Ovary (tissue), 9 donors: ENCODE results near the gene CFAP97D2. TPM values are rescaled to one million over a fixed set of nuclear protein-coding genes. Genes with fewer than 3 reads are reported as not detected.

Source experiments
- DNase-seq, 5 donors: peaks; one replicate each; pipeline ENCODE4 v3.0.0-alpha.2; 2019 to 2020
- H3K27ac ChIP-seq, 2 donors: fragments of 200-600 bp; one replicate each; pipeline versions ENCODE4 v1.5.1 to v1.8.0; 2019 to 2022
- H3K27me3 ChIP-seq: fragments of 200-600 bp; one replicate; pipeline ENCODE4 v1.8.0; 2022
- H3K36me3 ChIP-seq: fragments of 200-600 bp; sonication (generic); one replicate; pipeline ENCODE4 v1.5.1; 2019
- H3K4me1 ChIP-seq: one replicate; pipeline ENCODE4 v1.8.1; 2013; ENCODE audit warnings: mild to moderate bottlenecking, moderate library complexity; ENCODE audit not compliant: insufficient read depth
- H3K4me3 ChIP-seq: fragments of 200-600 bp; sonication (generic); one replicate; pipeline ENCODE4 v1.5.1; 2017
- H3K9me3 ChIP-seq, 2 donors: fragments of 200-600 bp in 1 of 2; sonication (generic) in 1 of 2; one replicate each; pipeline versions ENCODE4 v1.5.1 to v1.8.1; 2013 to 2019; ENCODE audit warnings: mild to moderate bottlenecking in 1 of 2, moderate library complexity in 1 of 2
- EP300 ChIP-seq: sonication (generic); formaldehyde crosslinking; IDR thresholded peaks from one replicate; pipeline ENCODE4 v1.6.1; 2017; ENCODE audit warnings: antibody characterized with exemption
- POLR2A ChIP-seq: fragments of 450-650 bp; IDR thresholded peaks from one replicate; pipeline ENCODE4 v1.6.1; 2017; ENCODE audit warnings: antibody characterized with exemption, mild to moderate bottlenecking, moderate library complexity
- WGBS, 3 donors: extraction: QIAGEN DNeasy Blood & Tissue Kit in 1 of 3; methylation state at CpG; one replicate each; pipeline versions ENCODE4 v1.1.5 to v1.1.7; 2013 to 2017; 5-methylcytosine and 5-hydroxymethylcytosine counted together
- intact Hi-C, 4 donors: fragments of 100-400 bp; cut with DNase I; formaldehyde crosslinking; loops; one replicate each; pipeline versions ENCODE4 v1.11.0 to v1.15.1; 2022 to 2023
- microRNA-seq, 3 donors: library from miRNA; unstranded; fragments of <30 nt; microRNA quantifications; one replicate each; pipeline versions ENCODE4 to v1.2.0, GENCODE V29; 2019 to 2020
- polyA plus RNA-seq, 2 donors: library from polyadenylated mRNA; stranded (reverse); fragments of 200-250 nt in 1 of 2; fragments of 350-450 nt in 1 of 2; fragmentation: Illumina TruSeq in 1 of 2; extraction: RNeasy Lipid Tissue Mini Kit (QIAGEN cat#74804) in 1 of 2; gene quantifications; one replicate each; pipeline ENCODE4 v1.2.3, GENCODE V29; 2013 to 2014
- small RNA-seq: library from RNA; depleted of rRNA; stranded (forward); fragments of <200 nt; gene quantifications from one replicate; pipeline ENCODE3, GENCODE V24; 2016
- total RNA-seq, 7 donors: library from RNA; depleted of rRNA in 2 of 7; stranded (reverse); fragments of >200 nt in 2 of 7; fragmentation: NEBNext Ultra II Directional in 3 of 7; extraction: Animal tissue kit (Norgen Biotek cat#: 25700) in 3 of 7; gene quantifications; one replicate each; pipeline versions ENCODE4 v1.1.0 to v1.2.4, GENCODE V29; 2016 to 2023
- TF ChIP-seq, protein P1 (sequence below), 3 donors: fragments of 450-650 bp in 2 of 3; fragments of 200-600 bp in 1 of 3; IDR thresholded peaks; one replicate each; pipeline versions ENCODE4 v1.5.1 to v1.8.0; 2016 to 2022; ENCODE audit warnings: antibody characterized with exemption in 3 of 3, mild to moderate bottlenecking in 1 of 3
- donor health status: DM: no; HTN: no; CAD: no; lungs with moderate emphysema.
- donor health status: DM: no; HTN: no; CAD: no.
- donor health status: Bipolar disorder and iron deficiency.
- donor health status: DM: yes; HTN: yes; CAD: no.
- donor health status: DM: no; HTN: no; CAD: no.
- donor health status: DM: yes; HTN: yes; CAD: no.

The CFAP97D2 gene
- total and polyA plus RNA-seq, 9 donors, result 0.28 to 5.2 (median 3.1) TPM; not detected in 6

DNA sequence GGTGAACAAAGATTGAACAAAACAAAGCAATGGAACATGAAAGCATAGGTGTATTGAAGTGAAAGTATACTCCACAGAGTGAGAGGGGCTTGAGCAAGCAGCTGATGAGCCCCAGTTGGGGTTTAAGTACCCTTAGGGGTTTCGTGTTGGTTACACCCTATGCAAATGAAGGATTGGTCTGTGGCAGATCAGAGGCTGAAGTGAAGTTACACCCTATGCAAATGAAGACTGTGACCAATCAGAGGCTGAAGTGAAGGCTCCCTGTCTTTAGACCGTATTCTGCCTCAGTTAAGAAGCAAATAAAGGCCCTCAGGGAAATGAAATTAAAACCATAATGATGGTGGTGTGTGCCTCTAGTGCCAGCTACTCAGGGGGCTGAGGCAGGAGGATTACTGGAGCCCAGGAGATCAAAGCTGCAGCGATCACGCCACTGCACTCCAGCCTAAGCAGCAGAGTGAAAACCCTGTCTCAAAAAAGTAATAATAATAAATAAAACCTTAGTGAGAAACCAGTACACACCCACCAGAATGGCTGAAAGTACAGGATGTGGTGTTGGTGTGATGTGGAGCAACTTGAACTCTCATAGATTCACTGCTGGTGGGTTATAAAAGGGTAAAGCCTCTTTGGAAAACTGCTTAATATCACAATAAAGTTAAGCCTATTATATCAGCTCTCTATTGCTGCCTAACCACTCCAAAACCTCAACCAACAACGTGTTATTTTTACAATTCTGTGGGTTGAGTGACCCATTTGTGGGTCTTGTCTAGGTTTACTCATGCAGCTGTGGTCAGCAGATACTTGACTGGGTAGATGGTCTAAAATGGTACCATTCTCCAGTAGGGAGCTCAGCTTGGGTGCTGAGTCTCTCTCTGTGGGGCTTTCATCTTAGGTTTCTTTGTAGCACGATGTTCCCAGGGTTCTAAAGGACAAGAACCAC, 89.6 kb downstream of the CFAP97D2 start:
- 90 to 97% (median 95%) methylated on average over 6 of the region's 6 CpGs for WGBS, 3 donors
- intact Hi-C loops, result no loop called here
- TF ChIP-seq, protein P1, sequence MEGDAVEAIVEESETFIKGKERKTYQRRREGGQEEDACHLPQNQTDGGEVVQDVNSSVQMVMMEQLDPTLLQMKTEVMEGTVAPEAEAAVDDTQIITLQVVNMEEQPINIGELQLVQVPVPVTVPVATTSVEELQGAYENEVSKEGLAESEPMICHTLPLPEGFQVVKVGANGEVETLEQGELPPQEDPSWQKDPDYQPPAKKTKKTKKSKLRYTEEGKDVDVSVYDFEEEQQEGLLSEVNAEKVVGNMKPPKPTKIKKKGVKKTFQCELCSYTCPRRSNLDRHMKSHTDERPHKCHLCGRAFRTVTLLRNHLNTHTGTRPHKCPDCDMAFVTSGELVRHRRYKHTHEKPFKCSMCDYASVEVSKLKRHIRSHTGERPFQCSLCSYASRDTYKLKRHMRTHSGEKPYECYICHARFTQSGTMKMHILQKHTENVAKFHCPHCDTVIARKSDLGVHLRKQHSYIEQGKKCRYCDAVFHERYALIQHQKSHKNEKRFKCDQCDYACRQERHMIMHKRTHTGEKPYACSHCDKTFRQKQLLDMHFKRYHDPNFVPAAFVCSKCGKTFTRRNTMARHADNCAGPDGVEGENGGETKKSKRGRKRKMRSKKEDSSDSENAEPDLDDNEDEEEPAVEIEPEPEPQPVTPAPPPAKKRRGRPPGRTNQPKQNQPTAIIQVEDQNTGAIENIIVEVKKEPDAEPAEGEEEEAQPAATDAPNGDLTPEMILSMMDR (IDR thresholded peaks at IDR 0.05), result no peak
- TF ChIP-seq EP300 (no peak), POLR2A (no peak)
- Histone ChIP-seq H3K4me1 (no peaks in the 10 kb centered on the region), H3K27ac (no peak overlapping the region), H3K36me3 (no peaks in the 10 kb centered on the region), H3K4me3 (no peak overlapping the region), H3K27me3 (no peaks in the 10 kb centered on the region), H3K9me3 (no peaks in the 10 kb centered on the region)
- DNase-seq, result no peak

DNA sequence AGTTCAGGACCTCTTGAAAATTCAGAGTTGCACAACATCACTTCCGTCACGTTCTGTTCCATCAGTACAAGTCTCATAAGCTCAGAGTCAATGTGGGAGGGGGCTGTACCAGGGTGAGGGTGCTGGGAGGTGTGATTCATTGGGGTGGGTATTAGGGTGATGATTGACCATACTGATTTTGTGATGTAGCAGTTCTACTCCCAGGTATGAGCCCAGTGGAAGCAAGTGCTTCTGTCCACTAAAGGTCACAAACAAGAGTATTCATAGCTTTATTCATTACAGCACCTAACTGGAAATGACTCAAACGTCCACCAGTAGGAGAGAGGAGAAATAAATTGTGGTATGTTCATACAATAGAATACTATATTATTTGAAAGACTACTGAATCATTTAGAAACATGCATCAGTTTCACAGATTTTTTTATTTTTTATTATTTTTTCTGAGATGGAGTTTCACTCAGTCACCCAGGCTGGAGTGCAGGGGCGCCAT, 90.3 kb downstream of the CFAP97D2 start:
- no peak for DNase-seq
- H3K36me3 ChIP-seq, result no peaks in the 10 kb centered on the region
- intact Hi-C loops, result no loop called here
- 85 to 91% (median 86%) methylated on average over 4 of the region's 4 CpGs for WGBS, 3 donors
- no peaks in the 10 kb centered on the region for H3K4me1 ChIP-seq
- H3K4me3 ChIP-seq, result no peak overlapping the region
- no peaks in the 10 kb centered on the region for H3K9me3 ChIP-seq
- no peak overlapping the region for H3K27ac ChIP-seq
- H3K27me3 ChIP-seq, result no peaks in the 10 kb centered on the region
- TF ChIP-seq POLR2A (no peak), EP300 (no peak)
- TF ChIP-seq, protein P1 (IDR thresholded peaks at IDR 0.05), result no peak

Small RNA genes within 50 kb of the gene (microRNA-seq; reads per million reads assigned to microRNA genes)
- gene MIR548AR, result 0 to 0.16 (median 0) reads per million in 3 donors

Small RNA genes within 50 kb of the gene (small RNA-seq; reads per million reads assigned to genes)
- not detected for gene MIR548AR

Other genes starting within 250 kb of the CFAP97D2 start
- gene C13orf46, start 205.2 kb upstream of the CFAP97D2 start, total RNA-seq, result 1 to 10 TPM in 2 of 7 donors, under 1 TPM in 3, not detected in 2; 0.35 to 2.0 (median 0.58) TPM
- under 1 TPM; 0.05 to 0.31 TPM for gene C13orf46, start 205.2 kb upstream of the CFAP97D2 start, polyA plus RNA-seq
- gene RASA3, start 46.6 kb upstream of the CFAP97D2 start, total RNA-seq, result 10 to 100 TPM in 3 of 7 donors, 1 to 10 TPM in 4; 5.4 to 16.9 (median 9.4) TPM
- 1 to 10 TPM; 6.8 to 9.8 TPM for gene RASA3, start 46.6 kb upstream of the CFAP97D2 start, polyA plus RNA-seq
- gene CDC16, start 55.6 kb downstream of the CFAP97D2 start, total RNA-seq, result 10 to 100 TPM; 42.0 to 68.1 (median 55.2) TPM
- 10 to 100 TPM; 43.3 to 88.8 TPM for gene CDC16, start 55.6 kb downstream of the CFAP97D2 start, polyA plus RNA-seq
- gene UPF3A, start 102.3 kb downstream of the CFAP97D2 start, total RNA-seq, result 10 to 100 TPM; 29.2 to 45.0 (median 39.2) TPM
- gene UPF3A, start 102.3 kb downstream of the CFAP97D2 start, polyA plus RNA-seq, result 10 to 100 TPM; 48.9 to 54.8 TPM
- 10 to 100 TPM; 13.1 to 31.8 (median 17.9) TPM for gene CHAMP1, start 135.2 kb downstream of the CFAP97D2 start, total RNA-seq
- 10 to 100 TPM in 1 of 2 donors, 1 to 10 TPM in 1; 7.2 to 34.4 TPM for gene CHAMP1, start 135.2 kb downstream of the CFAP97D2 start, polyA plus RNA-seq